NOMO-1 treated with DMSO at 0.1 percent for 48 hours (cell line): ENCODE results near the gene PC.
A peak's percentile ranks its signal among the peaks of the same experiment; 100 is the strongest.

ENCODE experiments used
- DNase-seq: peaks from one replicate; lab custom pipeline; 2025; ENCODE audit not compliant: unreplicated experiment; lab: John Stamatoyannopoulos, UW

PC gene

GRCh38 chr11:66979336-66979980 is 21.3 kb upstream of the PC start:
- no peak for DNase-seq

- no peak for DNase-seq
These were observed 20.5 kb upstream of the PC start for GRCh38 chr11:66978717-66979116.

- no peak for DNase-seq
These were observed 20.0 kb upstream of the PC start for GRCh38 chr11:66978229-66978628.

- no peak for DNase-seq
These were observed 18.7 kb upstream of the PC start for GRCh38 chr11:66976925-66977324.

- DNase-seq: no peak
These were observed 17.9 kb upstream of the PC start for GRCh38 chr11:66976028-66976467.

- no peak for DNase-seq
These were observed 17.3 kb upstream of the PC start for GRCh38 chr11:66975405-66976027.

GRCh38 chr11:66974724-66975404 is 16.7 kb upstream of the PC start, which contains the start of gene C11orf86:
Gene C11orf86, plus strand, starts transcription at chr11:66975304. Its CDS starts 59 bp downstream, at chr11:66975363.
- no peak for DNase-seq

- peak; percentile 59 for DNase-seq
These were observed 15.9 kb upstream of the PC start for GRCh38 chr11:66973956-66974580.

- no peak for DNase-seq
These were observed 13.3 kb upstream of the PC start for GRCh38 chr11:66971488-66971887.

GRCh38 chr11:66970807-66971442 is 12.7 kb upstream of the PC start:
- DNase-seq: peak; percentile 96

- DNase-seq: no peak
These were observed 12.2 kb upstream of the PC start for GRCh38 chr11:66970371-66970806.

GRCh38 chr11:66969584-66970225 is 11.5 kb upstream of the PC start:
- DNase-seq: no peak

GRCh38 chr11:66967670-66968425 is 9.7 kb upstream of the PC start:
- no peak for DNase-seq

- no peak for DNase-seq
These were observed 8.2 kb upstream of the PC start for GRCh38 chr11:66966351-66966750.

- no peak for DNase-seq
These were observed 6.3 kb upstream of the PC start for GRCh38 chr11:66964495-66964894.

- no peak for DNase-seq
These were observed 4.6 kb upstream of the PC start for GRCh38 chr11:66962801-66963200.

GRCh38 chr11:66962247-66962646 is 4.1 kb upstream of the PC start:
- no peak for DNase-seq

GRCh38 chr11:66961691-66962213 is 3.6 kb upstream of the PC start:
- peak; percentile 64 for DNase-seq

GRCh38 chr11:66958956-66959274 is 732 bp upstream of the PC start:
- no peak for DNase-seq

GRCh38 chr11:66957971-66958231 is 282 bp downstream of the PC start:
- DNase-seq: no peak
